HG03045 (cell line): Measurements from ENCODE around the gene BPI.
"Not testable (repeated sequence)": the region's sequence is repeated elsewhere in the genome, so short reads cannot be mapped to it uniquely, and the experiment has no call there.

Experiments
- ATAC-seq: cut with Tn5 transposase; IDR thresholded peaks from one replicate; pipeline ENCODE4 v1.9.1; 2021; ENCODE audit warnings: mild to moderate bottlenecking, moderate library complexity; ENCODE audit not compliant: unreplicated experiment

BPI gene

GRCh38 chr20:38355161-38356012, 51.4 kb downstream of the BPI start:
- ATAC-seq, result no peak

GRCh38 chr20:38357653-38358207, 53.8 kb downstream of the BPI start:
- no peak for ATAC-seq

GRCh38 chr20:38358556-38358955, 54.6 kb downstream of the BPI start:
- no peak for ATAC-seq

GRCh38 chr20:38363004-38363747, 59.2 kb downstream of the BPI start:
- ATAC-seq, result no peak

GRCh38 chr20:38369389-38369788, 65.4 kb downstream of the BPI start:
- no peak for ATAC-seq

GRCh38 chr20:38372806-38373205, 68.8 kb downstream of the BPI start:
- no peak for ATAC-seq

GRCh38 chr20:38373231-38373867, 69.4 kb downstream of the BPI start:
- no peak for ATAC-seq

- no peak for ATAC-seq
Observed at GRCh38 chr20:38373898-38374297, 69.9 kb downstream of the BPI start.

- ATAC-seq, result no peak
Observed at GRCh38 chr20:38377039-38377685, 73.2 kb downstream of the BPI start.

- ATAC-seq, result not testable (repeated sequence)
Observed at GRCh38 chr20:38377838-38378237, 73.9 kb downstream of the BPI start.

- no peak for ATAC-seq
Observed at GRCh38 chr20:38383147-38383546, 79.2 kb downstream of the BPI start.

- ATAC-seq, result no peak
Observed at GRCh38 chr20:38386004-38386403, 82.0 kb downstream of the BPI start.

- ATAC-seq, result no peak
Observed at GRCh38 chr20:38386851-38387250, 82.9 kb downstream of the BPI start.
